RKO (cell line): ENCODE measurements around the gene THADA.
"Not testable (repeated sequence)": the region's sequence is repeated elsewhere in the genome, so short reads cannot be mapped to it uniquely, and the experiment has no call there.

Experiments
- DNase-seq: peaks from one replicate; pipeline ENCODE4 v3.0.0-alpha.2; 2016; ENCODE audit warnings: low spot score

Gene THADA

GRCh38 chr2:43538034-43538670 is 57.7 kb downstream of the THADA start:
- DNase-seq, result no peak

- DNase-seq, result no peak
Measured at GRCh38 chr2:43537137-43537536, 58.7 kb downstream of the THADA start.

GRCh38 chr2:43534569-43534968 is 61.3 kb downstream of the THADA start:
- DNase-seq, result no peak

GRCh38 chr2:43532572-43532971 is 63.3 kb downstream of the THADA start:
- DNase-seq, result not testable (repeated sequence)

GRCh38 chr2:43531251-43531650 is 64.6 kb downstream of the THADA start:
- DNase-seq, result no peak

- DNase-seq, result no peak
Measured at GRCh38 chr2:43526994-43527393, 68.8 kb downstream of the THADA start.

- DNase-seq, result no peak
Measured at GRCh38 chr2:43525506-43525905, 70.3 kb downstream of the THADA start.

- DNase-seq, result peak; percentile 11
Measured at GRCh38 chr2:43524177-43524965, 71.5 kb downstream of the THADA start.

- DNase-seq, result no peak
Measured at GRCh38 chr2:43522177-43522576, 73.7 kb downstream of the THADA start.

GRCh38 chr2:43521568-43521967 is 74.3 kb downstream of the THADA start:
- no peak for DNase-seq

GRCh38 chr2:43520919-43521318 is 74.9 kb downstream of the THADA start:
- no peak for DNase-seq

GRCh38 chr2:43519643-43520221 is 76.1 kb downstream of the THADA start:
- DNase-seq, result no peak

- no peak for DNase-seq
Measured at GRCh38 chr2:43518718-43519117, 77.1 kb downstream of the THADA start.

GRCh38 chr2:43518181-43518580 is 77.7 kb downstream of the THADA start:
- DNase-seq, result no peak

GRCh38 chr2:43515807-43516497 is 79.9 kb downstream of the THADA start:
- DNase-seq, result no peak

- DNase-seq, result no peak
Measured at GRCh38 chr2:43515248-43515647, 80.6 kb downstream of the THADA start.

- no peak for DNase-seq
Measured at GRCh38 chr2:43513796-43514195, 82.0 kb downstream of the THADA start.

GRCh38 chr2:43513216-43513615 is 82.6 kb downstream of the THADA start:
- DNase-seq, result no peak

GRCh38 chr2:43511199-43511598 is 84.6 kb downstream of the THADA start:
- no peak for DNase-seq

GRCh38 chr2:43509886-43510285 is 86.0 kb downstream of the THADA start:
- DNase-seq, result no peak

- no peak for DNase-seq
Measured at GRCh38 chr2:43508209-43508608, 87.6 kb downstream of the THADA start.

- DNase-seq, result peak; percentile 5
Measured at GRCh38 chr2:43507137-43507536, 88.7 kb downstream of the THADA start.

GRCh38 chr2:43495727-43496126 is 100.1 kb downstream of the THADA start:
- DNase-seq, result no peak
